Epithelial cell of prostate (primary cell): ENCODE results near the gene IPO4.
"Not testable (repeated sequence)": the region's sequence is repeated elsewhere in the genome, so short reads cannot be mapped to it uniquely, and the experiment has no call there.

ENCODE experiments used
- DNase-seq: peaks from one replicate; pipeline ENCODE4 v3.0.0-alpha.2; 2011; ENCODE audit warnings: low read depth, low spot score
- H3K27ac ChIP-seq: fragments of 450-650 bp; 2 replicates; pipeline ENCODE4 v1.5.1; 2017; ENCODE audit warnings: mild to moderate bottlenecking

IPO4 gene, protein sequence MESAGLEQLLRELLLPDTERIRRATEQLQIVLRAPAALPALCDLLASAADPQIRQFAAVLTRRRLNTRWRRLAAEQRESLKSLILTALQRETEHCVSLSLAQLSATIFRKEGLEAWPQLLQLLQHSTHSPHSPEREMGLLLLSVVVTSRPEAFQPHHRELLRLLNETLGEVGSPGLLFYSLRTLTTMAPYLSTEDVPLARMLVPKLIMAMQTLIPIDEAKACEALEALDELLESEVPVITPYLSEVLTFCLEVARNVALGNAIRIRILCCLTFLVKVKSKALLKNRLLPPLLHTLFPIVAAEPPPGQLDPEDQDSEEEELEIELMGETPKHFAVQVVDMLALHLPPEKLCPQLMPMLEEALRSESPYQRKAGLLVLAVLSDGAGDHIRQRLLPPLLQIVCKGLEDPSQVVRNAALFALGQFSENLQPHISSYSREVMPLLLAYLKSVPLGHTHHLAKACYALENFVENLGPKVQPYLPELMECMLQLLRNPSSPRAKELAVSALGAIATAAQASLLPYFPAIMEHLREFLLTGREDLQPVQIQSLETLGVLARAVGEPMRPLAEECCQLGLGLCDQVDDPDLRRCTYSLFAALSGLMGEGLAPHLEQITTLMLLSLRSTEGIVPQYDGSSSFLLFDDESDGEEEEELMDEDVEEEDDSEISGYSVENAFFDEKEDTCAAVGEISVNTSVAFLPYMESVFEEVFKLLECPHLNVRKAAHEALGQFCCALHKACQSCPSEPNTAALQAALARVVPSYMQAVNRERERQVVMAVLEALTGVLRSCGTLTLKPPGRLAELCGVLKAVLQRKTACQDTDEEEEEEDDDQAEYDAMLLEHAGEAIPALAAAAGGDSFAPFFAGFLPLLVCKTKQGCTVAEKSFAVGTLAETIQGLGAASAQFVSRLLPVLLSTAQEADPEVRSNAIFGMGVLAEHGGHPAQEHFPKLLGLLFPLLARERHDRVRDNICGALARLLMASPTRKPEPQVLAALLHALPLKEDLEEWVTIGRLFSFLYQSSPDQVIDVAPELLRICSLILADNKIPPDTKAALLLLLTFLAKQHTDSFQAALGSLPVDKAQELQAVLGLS

DNA sequence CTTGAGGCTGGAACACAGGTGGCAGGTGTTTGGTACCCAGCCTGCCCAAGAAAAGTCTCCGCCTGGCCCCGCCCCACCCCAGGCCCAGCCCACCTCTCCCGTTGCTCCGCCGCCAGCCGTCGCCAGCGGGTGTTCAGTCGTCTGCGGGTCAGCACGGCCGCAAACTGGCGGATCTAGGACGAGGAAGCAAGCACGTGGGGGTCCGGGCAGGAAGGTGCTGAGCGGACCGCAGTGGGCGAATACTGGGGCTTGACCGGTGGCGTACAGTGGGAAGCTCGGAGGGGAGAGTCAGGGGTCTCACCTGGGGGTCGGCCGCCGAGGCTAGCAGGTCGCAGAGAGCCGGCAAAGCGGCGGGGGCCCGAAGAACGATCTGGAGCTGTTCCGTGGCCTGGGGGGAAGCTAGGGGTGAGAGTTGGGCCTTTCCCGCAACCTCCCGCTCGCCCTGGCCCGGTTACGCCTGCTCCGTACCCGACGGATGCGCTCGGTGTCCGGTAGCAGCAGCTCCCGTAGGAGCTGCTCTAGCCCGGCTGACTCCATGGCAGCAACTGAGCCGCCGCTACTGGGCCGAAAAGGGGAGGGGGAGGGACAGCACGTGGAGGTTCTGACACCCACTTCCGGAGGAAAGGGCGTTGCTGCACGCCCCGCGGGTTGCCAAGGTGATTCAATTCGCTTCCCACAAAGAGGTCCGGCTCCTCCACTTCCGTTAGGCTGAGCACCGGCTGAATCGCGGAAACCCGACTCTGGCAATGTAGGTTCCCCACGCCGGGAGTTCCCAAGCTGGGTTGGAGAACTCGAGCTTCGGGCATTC is at the start of gene IPO4:
Gene IPO4, minus strand, starts transcription at position 566 of the 808 bp plus-strand sequence. Its CDS starts 29 bp downstream, at position 537.
- DNase-seq = peak; percentile 91
- H3K27ac ChIP-seq = peak within 1 kb of the TSS; percentile 52

DNA sequence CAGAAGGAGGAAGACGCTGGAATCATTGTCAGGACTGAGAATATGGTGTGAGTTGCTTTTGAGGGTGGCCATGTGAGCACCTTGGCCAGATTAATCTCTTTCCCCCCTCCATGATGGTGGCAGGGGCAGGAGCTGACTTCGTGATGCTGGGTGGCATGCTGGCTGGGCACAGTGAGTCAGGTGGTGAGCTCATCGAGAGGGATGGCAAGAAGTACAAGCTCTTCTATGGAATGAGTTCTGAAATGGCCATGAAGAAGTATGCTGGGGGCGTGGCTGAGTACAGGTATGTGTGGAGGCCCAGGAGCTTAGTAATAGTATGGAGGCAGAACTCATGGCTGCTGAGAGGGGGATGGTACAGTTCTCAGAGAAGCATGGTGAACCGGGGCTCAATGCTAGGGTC is 49.5 kb upstream of the IPO4 start:
- peak; percentile 79 for DNase-seq

DNA sequence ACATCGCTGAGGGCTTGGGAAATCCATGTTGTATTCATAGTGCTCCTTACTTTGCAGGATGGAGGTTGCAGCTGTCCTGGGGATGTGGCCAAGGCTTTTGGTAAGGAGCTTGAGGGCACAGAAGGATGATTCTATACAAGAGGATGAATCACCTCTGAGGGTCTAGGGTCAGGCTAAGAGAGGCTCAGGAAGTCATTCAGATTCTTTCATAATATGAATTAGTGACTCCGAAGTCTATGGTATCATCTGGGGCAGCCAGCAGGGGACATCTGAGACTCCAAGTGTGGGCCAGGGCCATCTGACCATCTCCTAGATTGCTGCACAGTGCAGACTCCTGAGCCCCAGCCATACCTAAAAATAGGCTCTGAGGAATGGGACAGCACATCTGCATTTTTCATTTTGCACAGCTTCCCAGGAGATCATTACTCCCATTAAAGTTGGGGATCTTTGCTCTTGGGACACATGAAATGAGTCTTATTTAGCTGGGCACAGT is 48.9 kb upstream of the IPO4 start:
- peak overlapping the region; percentile 98 for H3K27ac ChIP-seq
- no peak for DNase-seq

More for the DNA sequence above, 49.5 kb upstream of the IPO4 start:
- peak overlapping the region; percentile 98 for H3K27ac ChIP-seq

GRCh38 chr14:24236689-24237462 is 48.3 kb upstream of the IPO4 start:
- H3K27ac ChIP-seq = peak overlapping the region; percentile 98
- DNase-seq = no peak

- H3K27ac ChIP-seq = peak overlapping the region; percentile 98
- DNase-seq = no peak
Observed at GRCh38 chr14:24235804-24236688, 47.4 kb upstream of the IPO4 start.

DNA sequence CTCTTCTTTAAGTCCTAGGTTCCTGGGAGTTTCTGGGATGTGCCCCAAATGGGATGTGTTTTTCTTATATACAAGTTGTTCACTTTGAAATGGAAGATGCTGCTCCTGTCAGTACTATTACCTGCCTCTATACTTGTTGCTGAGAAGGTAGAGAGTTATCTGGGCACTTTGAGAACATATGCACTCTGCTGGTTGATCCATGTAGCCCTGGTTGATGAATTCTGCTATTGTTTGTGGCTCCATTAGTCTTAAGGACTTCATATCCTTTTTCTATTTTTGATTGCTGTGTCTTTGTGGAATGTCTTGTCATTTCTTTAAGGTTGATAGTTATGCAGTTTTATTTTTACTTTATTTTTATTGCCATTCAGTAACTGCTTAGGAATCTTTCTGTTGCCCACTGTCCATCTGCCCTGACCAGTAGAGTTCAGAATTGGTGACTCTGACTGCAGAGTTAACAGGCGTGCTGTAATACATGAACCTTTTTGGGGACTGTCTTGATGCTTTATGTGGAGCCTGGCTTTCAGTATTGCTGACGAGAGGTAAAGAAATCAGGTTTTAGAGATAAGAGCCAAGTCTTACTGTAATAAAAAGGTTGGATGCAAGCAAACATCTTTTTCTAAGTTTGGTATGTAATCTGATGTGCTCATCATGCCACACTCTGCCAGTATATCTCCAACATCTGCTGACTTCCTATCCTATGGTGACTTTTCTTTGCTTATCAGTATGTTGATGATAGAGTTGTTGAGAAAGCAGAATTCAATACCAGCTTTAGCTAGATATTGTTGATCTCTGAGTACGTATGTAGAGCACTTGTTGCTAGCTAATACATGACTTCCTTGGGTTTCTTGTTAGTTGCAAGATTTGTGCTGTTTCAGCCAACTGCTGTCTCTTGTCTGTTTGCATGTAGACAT is 45.7 kb upstream of the IPO4 start:
- H3K27ac ChIP-seq = peak overlapping the region; percentile 98
- no peak for DNase-seq

- peak overlapping the region; percentile 98 for H3K27ac ChIP-seq
Observed at GRCh38 chr14:24233538-24233866, 44.9 kb upstream of the IPO4 start.

GRCh38 chr14:24232645-24233537 is 44.3 kb upstream of the IPO4 start, which contains the start of gene GMPR2:
Gene GMPR2, plus strand, starts transcription at chr14:24232929. Its CDS starts 325 bp downstream, at chr14:24233254.
- DNase-seq = no peak
- H3K27ac ChIP-seq = peak within 1 kb of the TSS; percentile 98

More at GRCh38 chr14:24233538-24233866, 44.9 kb upstream of the IPO4 start:
- no peak for DNase-seq

GRCh38 chr14:24232121-24232644 is 43.6 kb upstream of the IPO4 start, which contains the start of gene NEDD8:
Gene NEDD8, minus strand, starts transcription at chr14:24232367. Its CDS starts 100 bp downstream, at chr14:24232267.
- H3K27ac ChIP-seq = peak within 1 kb of the TSS; percentile 98
- peak; percentile 88 for DNase-seq

DNA sequence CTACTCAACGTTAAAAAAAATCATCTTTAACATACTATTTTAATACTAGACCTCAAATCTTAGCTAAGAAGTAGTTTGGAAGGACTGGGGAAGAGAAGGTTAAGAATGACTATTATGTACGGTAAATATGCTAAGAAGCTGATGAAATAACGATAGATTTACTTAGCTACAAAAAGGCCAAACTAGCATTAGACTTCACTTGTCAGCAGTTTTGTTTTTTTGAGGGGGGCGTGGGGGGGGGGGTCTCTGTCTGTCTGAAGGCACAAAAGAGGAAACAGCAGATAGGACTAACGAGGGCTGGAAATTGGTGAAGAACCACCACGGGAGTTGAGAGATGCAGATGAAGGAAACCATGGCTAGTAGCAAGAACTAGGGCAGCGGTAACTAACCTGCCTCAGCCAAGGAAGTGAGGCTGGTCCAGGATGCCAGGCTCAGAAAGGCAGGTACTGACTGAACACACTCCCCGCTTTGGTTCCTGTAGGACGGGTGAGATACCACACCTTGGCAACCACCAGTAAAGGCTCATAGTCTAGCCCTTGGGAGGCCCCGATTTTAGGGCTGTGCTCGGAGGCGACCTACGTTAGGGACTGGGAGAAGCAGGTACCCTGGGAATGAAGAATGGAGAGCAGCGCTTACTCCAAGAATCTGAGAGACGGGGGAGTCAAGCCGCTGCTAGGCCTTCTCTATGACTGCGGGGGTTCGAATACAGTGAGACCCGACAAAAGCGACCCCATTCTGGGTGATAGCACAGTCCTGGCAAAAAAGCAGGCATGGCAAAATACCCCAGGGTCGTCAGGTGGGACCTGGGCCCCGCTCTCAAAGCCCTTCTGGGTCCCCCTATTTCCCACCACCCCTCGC is 42.9 kb upstream of the IPO4 start:
- DNase-seq = no peak

GRCh38 chr14:24228902-24229301 is 40.3 kb upstream of the IPO4 start:
- DNase-seq = no peak
- peak overlapping the region; percentile 2 for H3K27ac ChIP-seq

More for the DNA sequence above, 42.9 kb upstream of the IPO4 start:
- H3K27ac ChIP-seq = peak overlapping the region; percentile 98

DNA sequence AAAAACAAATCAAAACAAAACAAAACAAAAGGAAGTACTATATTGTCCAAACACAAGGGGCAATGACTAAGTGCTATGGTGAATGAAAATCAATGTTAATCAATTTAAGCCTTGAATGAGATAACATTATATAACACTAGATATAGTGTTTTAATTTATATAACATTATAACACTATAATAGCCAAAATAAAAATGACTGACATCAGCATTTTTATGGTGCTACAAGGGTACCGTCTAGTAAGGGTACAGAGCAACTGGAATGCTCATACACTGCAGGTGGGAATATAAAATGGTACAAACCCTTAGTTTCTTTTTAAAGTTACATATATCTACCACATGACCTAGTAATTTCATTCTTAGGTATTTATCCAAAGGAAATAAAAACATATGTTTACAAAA is 37.9 kb upstream of the IPO4 start:
- H3K27ac ChIP-seq = peak overlapping the region; percentile 95
- no peak for DNase-seq

GRCh38 chr14:24224618-24225071 is 36.0 kb upstream of the IPO4 start:
- peak overlapping the region; percentile 95 for H3K27ac ChIP-seq

DNA sequence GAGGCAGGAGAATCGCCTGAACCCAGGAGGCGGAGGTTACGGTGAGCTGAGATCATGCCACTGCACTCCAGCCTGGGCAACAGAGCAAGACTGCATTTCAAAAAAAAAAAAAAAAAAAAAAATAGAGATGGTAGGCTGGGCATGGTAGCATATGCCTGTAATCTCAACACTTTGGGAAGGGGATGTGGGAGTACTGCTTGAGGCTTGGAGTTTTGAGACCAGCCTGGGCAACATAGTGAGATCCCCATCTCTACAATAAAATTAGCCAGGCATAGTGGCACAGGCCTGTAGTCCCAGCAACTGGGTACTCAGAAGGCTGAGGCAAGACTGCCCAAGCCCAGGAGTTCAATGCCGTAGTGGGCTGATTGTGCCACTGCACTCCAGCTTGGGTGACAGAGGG is 34.4 kb upstream of the IPO4 start:
- not testable (repeated sequence) for DNase-seq
- H3K27ac ChIP-seq = peak overlapping the region; percentile 95

More at GRCh38 chr14:24224618-24225071, 36.0 kb upstream of the IPO4 start:
- peak; percentile 73 for DNase-seq
